Heart left ventricle (tissue), 13 donors: ENCODE measurements around the gene PER3.

ENCODE experiments used
- POLR2A ChIP-seq, 2 donors: fragments of 450-650 bp; IDR thresholded peaks; one replicate each; pipeline ENCODE4 v1.6.1; 2017; ENCODE audit warnings: antibody characterized with exemption in 2 of 2, mild to moderate bottlenecking in 2 of 2, moderate library complexity in 2 of 2
- TF ChIP-seq, protein P1 (sequence below), 12 donors: fragments of 200-600 bp; sonication (generic) in 4 of 12; IDR thresholded peaks; one replicate each; pipeline versions ENCODE4 v1.5.0 to v1.8.0; 2018 to 2022; ENCODE audit warnings: antibody characterized with exemption in 12 of 12, mild to moderate bottlenecking in 5 of 12
- donor health status: ischemic (EF 13 %, LVEDD 7.1; RV severe dilation, severe dysfunction).
- donor health status: DM: no; HTN: yes; CAD: no.
- donor health status: DM: no; HTN: no; CAD: no.
- donor health status: ischemic (EF 25% LVEDD 6.9; RV normal size, moderate dysfunction).
- donor health status: ischemic (EF 25% LVEDD 5.7; RV mildly dilated, moderate dysfunction).
- donor health status: ischemic (EF 35%, LVEDD 5.7; RV mildly dilated, moderate dysfunction).
- donor health status: nonischemic (EF 11% LVEDD 7.7; RV severe dilation, severe dysfunction).
- donor health status: DM: yes; HTN: yes; CAD: no.
- donor health status: PGD.
- donor health status: ischemic (EF 29% LVEDD 5.4; RV normal size, mild dysfunction).
- donor health status: nonischemic (EF 23%, LVEDD 6.1; RV moderate dilation, normal function).

DNA sequence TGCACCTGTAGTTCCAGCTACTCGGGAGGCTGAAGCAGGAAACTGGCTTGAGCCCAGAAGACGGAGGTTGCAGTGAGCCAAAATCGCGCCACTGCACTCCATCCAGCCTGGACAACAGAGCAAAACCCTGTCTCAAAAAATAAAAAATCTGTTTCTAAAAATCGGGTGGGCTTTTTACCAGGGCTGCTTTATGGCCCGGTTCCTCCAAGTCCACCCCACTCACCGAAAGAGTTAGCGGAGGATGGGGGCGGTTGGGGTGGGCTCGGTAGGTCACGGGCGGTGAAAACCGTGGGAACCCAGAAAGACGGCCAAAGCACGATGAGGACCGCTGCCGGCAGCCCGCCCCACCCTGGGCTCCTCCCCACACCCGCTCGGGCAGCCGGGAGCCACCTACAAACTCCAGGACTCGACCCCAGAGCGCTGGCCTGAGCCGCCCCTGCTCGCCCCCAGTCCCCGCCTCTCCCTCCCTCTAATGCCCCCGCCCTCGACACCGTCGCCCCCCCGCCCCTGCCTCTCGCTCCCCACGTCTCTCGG, 846 bp upstream of the PER3 start:
- TF ChIP-seq, protein P1, sequence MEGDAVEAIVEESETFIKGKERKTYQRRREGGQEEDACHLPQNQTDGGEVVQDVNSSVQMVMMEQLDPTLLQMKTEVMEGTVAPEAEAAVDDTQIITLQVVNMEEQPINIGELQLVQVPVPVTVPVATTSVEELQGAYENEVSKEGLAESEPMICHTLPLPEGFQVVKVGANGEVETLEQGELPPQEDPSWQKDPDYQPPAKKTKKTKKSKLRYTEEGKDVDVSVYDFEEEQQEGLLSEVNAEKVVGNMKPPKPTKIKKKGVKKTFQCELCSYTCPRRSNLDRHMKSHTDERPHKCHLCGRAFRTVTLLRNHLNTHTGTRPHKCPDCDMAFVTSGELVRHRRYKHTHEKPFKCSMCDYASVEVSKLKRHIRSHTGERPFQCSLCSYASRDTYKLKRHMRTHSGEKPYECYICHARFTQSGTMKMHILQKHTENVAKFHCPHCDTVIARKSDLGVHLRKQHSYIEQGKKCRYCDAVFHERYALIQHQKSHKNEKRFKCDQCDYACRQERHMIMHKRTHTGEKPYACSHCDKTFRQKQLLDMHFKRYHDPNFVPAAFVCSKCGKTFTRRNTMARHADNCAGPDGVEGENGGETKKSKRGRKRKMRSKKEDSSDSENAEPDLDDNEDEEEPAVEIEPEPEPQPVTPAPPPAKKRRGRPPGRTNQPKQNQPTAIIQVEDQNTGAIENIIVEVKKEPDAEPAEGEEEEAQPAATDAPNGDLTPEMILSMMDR (IDR thresholded peaks at IDR 0.05), result no peak
- TF ChIP-seq POLR2A (IDR thresholded peaks at IDR 0.05), result no peak
